ENCODE data around the gene CLEC2L.

CLEC2L gene

DNA sequence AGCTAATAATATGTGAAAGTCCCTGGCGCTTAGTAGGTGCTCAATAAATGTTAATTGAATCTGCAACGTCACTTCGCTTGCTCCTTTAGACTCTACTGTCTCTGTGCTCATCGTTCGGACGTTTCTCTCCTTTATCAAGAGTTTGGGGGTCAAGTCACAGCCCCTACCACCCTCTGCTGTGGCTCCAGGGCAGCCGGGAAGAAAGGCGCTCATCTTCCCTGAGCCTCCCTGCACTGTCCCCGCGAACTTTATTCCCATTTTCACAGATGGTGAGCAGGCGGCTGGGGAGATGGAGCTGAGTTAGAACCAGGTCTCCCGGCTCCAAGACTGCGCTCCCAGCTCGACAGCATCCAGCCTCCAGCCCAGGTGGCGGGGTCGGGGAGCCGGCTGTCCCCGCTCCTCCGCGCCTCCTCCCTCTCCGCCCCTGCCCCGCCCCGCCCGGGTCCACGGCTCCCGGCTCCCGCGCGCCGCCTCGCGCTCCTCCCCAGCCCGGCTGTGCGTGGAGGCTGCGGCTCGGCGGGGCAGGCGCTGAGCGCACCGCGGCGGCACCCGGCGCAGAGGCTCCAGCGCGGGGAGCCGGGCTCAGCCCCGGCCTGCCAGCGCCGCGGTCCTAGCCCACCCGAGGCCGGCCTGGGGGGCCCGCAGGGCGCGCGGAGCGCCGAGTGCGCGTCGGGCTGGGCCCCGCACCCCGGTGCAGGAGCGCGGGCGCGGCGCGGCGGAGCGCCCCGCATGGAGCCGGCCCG, at the start of gene CLEC2L:
CLEC2L (plus strand) TSS at position 487 of the 743 bp plus-strand sequence; CDS start at position 730, 243 bp downstream.
- DNase-seq (ENCODE audit: low spot score) = no peak

GRCh38 chr7:139476139-139476538, 47.3 kb upstream of the CLEC2L start:
- no peak for DNase-seq (ENCODE audit: low spot score)

DNA sequence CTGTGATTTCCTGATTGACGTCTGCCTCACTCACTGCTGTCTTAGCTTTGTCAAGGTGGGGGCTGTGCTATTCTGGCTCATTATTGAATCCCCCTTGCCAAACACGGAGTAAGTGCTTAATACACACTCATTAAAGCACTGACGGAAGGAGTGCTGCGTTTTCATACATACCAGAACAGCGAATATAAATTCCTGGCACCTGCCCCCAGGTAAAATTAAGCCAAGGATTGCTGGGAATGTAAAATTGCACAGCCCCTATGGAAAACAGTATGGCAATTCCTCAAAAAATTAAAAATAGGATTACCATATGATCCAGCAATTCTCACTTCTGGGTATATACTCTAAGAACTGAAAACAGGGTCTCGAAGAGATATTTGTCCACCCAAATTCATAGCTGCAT, 46.6 kb upstream of the CLEC2L start:
- DNase-seq (ENCODE audit: low spot score) = no peak

DNA sequence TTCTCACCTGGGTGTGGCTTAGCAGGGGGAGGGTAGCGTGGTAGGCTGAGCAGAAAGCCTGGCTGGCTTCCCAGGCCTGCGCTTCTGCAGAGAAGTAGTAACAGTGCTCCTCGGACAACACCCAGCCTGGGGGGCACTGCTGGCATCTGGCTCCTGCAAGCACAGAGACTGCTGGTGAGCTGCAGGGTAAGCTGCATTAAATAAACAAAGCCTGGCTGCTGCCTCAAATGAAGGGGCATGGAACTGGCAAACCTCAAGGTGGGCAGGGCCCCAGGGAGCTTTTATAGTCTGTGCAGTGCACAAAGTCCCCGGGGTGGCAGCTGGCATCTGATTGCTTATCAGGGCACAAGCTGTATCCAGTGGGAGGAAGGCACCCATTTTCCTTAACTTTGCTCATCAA, 43.9 kb upstream of the CLEC2L start:
- no peak for DNase-seq (ENCODE audit: low spot score)

DNA sequence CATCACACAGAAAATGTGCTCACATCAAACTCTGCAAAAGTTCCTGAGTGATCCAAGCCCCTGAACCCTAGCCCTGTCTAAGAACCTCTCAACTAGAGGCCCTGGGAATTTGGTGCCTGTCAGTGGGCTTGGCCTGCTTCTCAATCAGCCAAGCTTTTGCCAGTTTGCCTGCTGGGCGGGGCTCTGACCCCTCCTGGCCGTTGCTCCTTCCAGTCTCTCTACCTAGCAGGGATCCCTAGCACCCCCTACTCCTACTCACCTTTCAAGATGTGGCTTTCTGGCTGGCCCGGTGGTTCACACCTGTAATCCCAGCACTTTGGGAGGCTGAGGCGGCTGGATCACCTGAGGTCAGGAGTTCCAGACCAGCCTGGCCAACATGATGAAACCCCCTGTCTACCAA, 42.1 kb upstream of the CLEC2L start:
- no peak for DNase-seq (ENCODE audit: low spot score)

DNA sequence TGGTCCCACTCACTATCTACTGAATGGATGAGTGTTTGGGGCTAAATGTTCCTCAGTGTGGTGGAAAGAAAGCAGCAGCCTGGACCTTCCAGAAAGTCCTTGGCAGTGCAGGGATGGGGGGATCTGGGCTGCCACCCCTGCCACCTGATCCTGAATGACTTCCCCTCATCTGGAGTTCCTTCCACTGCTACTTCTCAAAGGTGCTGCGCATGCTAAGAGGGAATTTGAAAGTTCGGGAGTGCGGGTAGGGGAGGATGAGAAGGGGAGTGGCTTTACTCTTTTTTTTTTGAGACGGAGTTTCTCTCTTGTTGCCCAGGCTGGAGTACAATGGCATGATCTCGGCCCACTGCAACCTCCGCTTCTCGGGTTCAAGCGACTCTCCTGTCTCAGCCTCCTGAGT, 41.4 kb upstream of the CLEC2L start:
- no peak for DNase-seq (ENCODE audit: low spot score)

GRCh38 chr7:139482662-139483466, 40.6 kb upstream of the CLEC2L start:
- DNase-seq (ENCODE audit: low spot score) = no peak

GRCh38 chr7:139487366-139488080, 36.0 kb upstream of the CLEC2L start:
- no peak for DNase-seq (ENCODE audit: low spot score)

DNA sequence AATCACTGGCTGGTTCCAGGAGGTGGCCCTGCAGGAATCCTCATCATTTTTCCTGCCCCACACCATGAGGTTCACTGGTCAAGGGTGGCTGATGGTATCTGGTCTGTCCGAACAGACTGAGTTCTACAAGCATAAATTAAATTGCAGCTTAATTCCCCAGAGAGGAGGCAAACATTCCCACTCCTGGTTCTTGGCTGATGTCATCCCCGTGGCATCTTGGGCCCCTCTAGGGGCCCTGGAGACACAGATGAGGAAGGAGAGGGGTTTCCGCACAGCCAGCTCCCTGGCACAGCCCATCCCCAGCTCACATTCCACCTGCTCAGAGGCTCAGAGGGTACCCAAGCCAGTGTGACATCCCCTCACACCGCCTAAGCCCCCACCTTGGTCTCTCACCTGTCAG, 34.7 kb upstream of the CLEC2L start:
- no peak for DNase-seq (ENCODE audit: low spot score)

GRCh38 chr7:139490130-139490529, 33.4 kb upstream of the CLEC2L start:
- DNase-seq (ENCODE audit: low spot score) = no peak

DNA sequence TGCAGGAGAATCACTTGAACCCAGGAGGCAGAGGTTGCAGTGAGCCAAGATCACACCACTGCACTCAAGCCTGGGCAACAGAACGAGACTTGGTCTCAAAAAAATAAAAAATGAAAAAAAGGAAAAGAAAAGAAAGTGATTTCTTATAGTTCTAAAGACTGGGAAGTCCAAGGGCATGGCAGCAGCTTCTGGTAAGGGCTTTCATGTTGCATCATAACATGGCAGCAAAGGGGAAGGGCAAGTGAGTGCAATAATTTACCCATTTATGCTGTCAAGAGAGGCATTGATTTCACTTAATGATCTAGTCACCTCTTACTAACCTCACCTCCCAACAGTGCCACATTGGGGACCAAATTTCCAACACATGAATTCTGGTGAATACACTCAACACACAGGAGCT, 31.2 kb upstream of the CLEC2L start:
- no peak for DNase-seq (ENCODE audit: low spot score)

DNA sequence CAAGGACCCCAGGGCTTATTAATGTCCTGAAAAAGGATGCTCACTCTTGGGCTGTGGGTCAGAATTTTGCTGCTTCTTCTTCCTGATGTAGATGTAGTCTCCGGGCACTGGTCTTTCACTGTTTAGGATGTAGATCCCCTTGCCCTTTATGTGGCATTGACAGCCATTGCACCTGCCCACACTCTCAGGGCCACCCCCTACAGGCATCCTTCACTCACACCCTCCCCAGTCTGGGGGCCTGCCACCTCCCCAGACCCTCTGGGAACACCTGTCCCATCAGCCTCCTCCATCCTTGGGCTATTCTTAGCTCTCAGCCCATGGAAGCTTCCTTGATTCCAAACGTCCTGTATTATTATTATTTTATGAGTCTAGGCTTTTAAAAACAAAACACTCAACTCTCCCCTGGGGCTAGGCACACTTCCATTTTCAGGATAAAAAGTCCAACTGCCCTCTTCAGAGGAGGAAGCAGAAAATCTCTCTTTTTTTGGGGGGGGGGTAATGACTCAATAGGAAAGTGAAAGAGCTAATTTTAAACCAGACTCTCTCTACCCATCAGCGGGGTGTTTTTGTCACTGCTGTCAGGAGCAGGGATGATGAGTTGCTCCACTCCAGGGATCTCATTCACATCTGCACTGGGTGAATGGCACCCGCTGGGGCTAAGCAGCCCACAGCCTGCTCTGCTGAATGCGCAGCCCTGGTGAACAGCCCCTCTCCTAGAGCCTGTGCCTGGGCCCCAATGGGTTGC, 28.5 kb upstream of the CLEC2L start:
- no peak for DNase-seq (ENCODE audit: low spot score)

DNA sequence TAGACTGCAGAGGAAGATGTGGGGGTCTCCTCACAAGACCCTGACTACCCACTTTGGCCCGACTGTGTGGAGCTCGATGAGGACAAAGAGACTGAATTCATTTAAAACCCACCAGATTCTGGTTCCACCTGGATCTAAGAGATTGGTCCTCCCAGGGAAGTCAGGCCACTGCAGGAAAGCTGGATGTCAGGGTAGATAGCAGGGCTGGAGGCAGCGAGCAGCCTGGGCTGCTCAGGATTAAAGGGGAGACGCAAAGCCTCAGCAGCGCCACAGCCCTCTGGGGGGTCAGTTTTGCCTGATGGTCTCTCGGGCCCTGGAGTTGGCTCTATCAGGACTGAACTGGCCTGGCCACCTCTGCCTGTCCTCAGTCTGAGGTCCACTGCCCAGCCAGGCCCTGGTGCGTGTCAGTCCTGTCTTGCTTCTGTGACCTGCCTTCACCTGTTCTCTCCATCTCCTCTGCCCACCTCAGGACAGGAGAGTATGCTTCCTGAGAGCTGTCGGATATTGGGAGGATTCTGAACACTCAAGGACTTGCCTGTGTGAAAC, 27.8 kb upstream of the CLEC2L start:
- DNase-seq (ENCODE audit: low spot score) = no peak

DNA sequence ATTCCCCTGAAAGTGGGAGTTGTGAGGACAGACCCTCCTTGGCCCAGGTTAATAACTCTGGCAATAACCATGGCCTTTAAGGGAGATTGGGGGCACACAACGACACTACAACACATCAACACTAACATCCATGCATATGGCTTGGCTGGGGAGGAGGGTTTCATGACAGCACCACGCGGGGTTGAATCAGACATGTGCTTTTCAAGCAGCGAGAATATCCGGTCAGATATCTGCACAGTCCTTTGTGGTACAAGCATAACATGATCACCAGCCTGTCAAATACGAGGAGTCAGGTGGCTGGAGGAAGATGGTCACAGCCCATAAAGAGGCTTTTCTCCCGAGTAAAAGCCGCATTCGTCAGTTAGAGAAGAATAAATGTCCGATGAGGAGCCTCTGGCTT, 27.0 kb upstream of the CLEC2L start:
- DNase-seq (ENCODE audit: low spot score) = no peak

DNA sequence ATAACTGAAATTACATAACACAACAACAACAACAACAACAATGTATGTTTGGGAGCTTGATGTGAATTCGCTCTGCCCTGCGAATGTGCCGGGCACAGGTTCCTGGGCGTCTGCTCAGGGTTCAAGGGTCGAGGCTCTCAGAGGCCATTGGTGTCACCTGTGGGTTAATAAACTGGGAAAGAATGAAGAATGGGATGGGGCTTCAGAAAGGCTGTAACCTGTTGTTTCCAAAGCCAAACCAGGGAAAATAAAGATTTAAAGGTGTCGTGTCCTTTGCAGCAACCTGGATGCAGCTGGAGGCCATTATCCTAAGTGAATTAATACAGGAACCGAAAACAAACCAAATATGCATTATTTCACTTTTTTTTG, 22.7 kb upstream of the CLEC2L start:
- DNase-seq (ENCODE audit: low spot score) = no peak

DNA sequence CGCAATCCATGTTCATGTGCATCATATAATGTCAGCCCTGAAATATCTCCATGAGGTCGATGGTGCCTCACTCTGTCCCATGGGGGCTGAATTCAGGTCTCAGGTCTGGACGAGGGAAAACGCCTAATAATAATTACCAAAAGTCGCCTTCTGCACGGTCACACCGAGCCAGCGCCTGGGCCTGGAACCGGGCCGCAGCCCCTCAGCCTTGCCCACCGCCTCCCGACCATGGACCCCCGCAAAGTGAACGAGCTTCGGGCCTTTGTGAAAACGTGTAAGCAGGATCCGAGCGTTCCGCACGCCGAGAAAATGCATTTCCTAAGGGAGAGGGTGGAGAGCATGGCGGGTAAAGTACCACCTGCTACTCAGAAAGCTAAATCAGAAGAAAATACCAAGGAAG, 21.3 kb upstream of the CLEC2L start:
- no peak for DNase-seq (ENCODE audit: low spot score)

- peak; percentile 14 for DNase-seq (ENCODE audit: low spot score)
Measured at GRCh38 chr7:139505563-139505962, 17.9 kb upstream of the CLEC2L start.

- no peak for DNase-seq (ENCODE audit: low spot score)
Measured at GRCh38 chr7:139509535-139509934, 13.9 kb upstream of the CLEC2L start.

- DNase-seq (ENCODE audit: low spot score) = no peak
Measured at GRCh38 chr7:139511315-139511714, 12.2 kb upstream of the CLEC2L start.

DNA sequence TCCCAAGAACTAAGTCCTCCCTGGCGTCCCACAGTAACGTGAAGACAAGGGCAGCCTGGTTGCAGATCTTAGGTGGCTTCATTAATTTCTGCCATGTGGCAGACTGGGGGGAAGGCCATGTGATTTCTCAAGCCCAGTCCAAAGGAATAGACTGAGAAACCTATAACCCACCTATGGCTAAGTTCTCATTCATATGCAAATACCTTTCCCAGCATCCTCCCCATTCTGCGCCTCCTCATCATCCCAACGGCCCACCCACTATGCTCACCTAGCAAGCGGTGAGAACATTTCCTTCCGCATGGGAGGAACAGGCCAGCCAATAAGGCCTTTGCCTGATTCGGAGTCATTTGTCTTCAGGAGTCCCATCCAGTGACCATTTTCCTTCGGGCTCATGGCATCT, 8.2 kb upstream of the CLEC2L start:
- DNase-seq (ENCODE audit: low spot score) = no peak

DNA sequence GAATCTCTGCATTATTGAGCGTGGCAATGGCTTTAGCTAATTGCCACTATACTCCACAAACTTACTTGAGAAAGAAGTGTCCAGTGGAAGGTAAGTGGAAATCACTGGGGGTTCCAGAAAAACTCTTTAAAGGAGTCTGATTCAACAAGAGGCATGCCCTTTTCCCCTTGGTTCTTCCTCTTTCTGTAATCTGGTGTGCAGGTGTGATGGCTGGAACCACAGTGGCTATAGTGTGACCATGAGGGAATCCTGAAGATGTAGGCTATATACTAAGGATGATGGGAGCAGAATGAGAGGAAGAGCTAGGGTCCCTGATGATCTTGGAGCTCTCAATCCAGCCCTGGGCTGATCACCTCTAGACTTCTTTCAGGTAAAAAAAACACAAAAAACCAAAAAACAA, 2.0 kb upstream of the CLEC2L start:
- DNase-seq (ENCODE audit: low spot score) = no peak

DNA sequence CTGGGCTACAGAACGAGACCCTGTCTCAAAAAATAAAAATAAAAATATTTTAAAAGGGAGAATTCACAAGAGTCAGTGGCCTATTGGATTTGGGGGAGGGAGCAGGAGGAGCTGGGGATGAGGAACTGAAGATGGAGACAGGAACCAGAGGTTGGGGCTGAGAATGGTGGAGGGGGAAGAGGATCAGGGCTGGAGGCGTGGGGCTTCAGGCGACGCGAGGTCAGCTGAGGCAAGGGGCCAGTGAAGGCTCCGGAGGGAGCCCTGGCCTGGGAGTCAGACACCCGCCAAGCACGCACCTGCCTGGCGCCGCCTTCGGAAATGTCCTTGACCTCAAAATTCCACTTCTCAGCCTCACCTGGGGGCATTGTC, 671 bp upstream of the CLEC2L start:
- no peak for DNase-seq (ENCODE audit: low spot score)
